Bronchial epithelial cell (primary cell): ENCODE measurements around the gene AADACL4. TPM values are rescaled to one million over a fixed set of nuclear protein-coding genes. Genes with fewer than 3 reads are reported as not detected.

Source experiments
- DNase-seq: peaks from one replicate; pipeline ENCODE4 v3.0.0-alpha.2; 2010; ENCODE audit warnings: low read depth
- FAIRE-seq: peaks from 2 replicates; lab custom pipeline; 2011; peaks lifted over from hg19 to GRCh38; lab: Jason Lieb, UNC
- H3K27me3 ChIP-seq: 2 replicates; pipeline ENCODE4 v1.5.1; 2011; ENCODE audit warnings: low read length; ENCODE audit not compliant: control insufficient read depth, insufficient read depth
- H3K36me3 ChIP-seq: 2 replicates; pipeline ENCODE4 v1.5.1; 2011; ENCODE audit warnings: low read length; ENCODE audit not compliant: control insufficient read depth, insufficient read depth
- H3K4me3 ChIP-seq: 2 replicates; pipeline ENCODE4 v1.5.1; 2011; ENCODE audit warnings: mild to moderate bottlenecking, low read depth, low read length, control low read depth
- total RNA-seq: library from RNA; depleted of rRNA; stranded (reverse); fragments of >200 nt; gene quantifications from 2 replicates; pipeline ENCODE4 v1.2.1, GENCODE V29; 2014
- TF ChIP-seq, protein P1 (sequence below): IDR thresholded peaks from 2 replicates; pipeline ENCODE4 v1.5.1; 2011; ENCODE audit warnings: mild to moderate bottlenecking, moderate library complexity, low read length, control low read depth, inconsistent platforms; ENCODE audit not compliant: insufficient read depth, severe bottlenecking

The AADACL4 gene
- total RNA-seq, 1 donor from 2014 or later, result not detected

- FAIRE-seq, result no peak
- DNase-seq, result no peak
- H3K36me3 ChIP-seq, result no peaks in the 10 kb centered on the region
- peaks cover 1% of the 10 kb centered on the region for H3K27me3 ChIP-seq
- TF ChIP-seq, protein P1, sequence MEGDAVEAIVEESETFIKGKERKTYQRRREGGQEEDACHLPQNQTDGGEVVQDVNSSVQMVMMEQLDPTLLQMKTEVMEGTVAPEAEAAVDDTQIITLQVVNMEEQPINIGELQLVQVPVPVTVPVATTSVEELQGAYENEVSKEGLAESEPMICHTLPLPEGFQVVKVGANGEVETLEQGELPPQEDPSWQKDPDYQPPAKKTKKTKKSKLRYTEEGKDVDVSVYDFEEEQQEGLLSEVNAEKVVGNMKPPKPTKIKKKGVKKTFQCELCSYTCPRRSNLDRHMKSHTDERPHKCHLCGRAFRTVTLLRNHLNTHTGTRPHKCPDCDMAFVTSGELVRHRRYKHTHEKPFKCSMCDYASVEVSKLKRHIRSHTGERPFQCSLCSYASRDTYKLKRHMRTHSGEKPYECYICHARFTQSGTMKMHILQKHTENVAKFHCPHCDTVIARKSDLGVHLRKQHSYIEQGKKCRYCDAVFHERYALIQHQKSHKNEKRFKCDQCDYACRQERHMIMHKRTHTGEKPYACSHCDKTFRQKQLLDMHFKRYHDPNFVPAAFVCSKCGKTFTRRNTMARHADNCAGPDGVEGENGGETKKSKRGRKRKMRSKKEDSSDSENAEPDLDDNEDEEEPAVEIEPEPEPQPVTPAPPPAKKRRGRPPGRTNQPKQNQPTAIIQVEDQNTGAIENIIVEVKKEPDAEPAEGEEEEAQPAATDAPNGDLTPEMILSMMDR, result no peak
- no peak overlapping the region for H3K4me3 ChIP-seq
Measured at GRCh38 chr1:12648741-12649140, 4.9 kb downstream of the AADACL4 start.

DNA sequence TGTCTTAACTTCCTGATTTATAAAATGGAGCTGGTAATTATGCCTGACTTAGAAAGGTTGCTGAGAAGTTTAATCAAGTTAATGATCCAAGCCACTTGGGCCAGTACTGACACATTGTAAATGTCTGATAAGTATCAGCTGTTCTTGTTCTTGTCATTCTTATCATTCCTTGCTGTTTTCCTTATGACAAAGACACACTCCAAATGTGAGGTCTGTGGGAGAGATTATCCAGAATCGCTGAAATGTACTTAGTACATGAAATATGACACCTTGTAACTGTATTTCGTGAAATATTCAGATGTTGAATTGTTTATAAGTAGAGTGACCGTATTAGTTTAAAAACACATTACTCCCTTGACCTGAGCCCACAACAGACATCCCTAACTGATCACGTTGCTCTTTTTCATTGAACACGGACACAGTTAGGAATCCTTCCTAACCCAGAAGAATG lies 6.1 kb downstream of the AADACL4 start:
- Histone ChIP-seq H3K27me3 (no peaks in the 10 kb centered on the region), H3K36me3 (no peaks in the 10 kb centered on the region), H3K4me3 (no peak overlapping the region)
- FAIRE-seq (peak; percentile 32), DNase-seq (no peak)
- TF ChIP-seq, protein P1, result no peak

GRCh38 chr1:12654004-12654567 lies 10.2 kb downstream of the AADACL4 start:
- FAIRE-seq (no peak), DNase-seq (peak; percentile 8)
- H3K27me3 ChIP-seq, result no peaks in the 10 kb centered on the region
- no peak overlapping the region for H3K4me3 ChIP-seq
- H3K36me3 ChIP-seq, result no peaks in the 10 kb centered on the region
- TF ChIP-seq, protein P1, result no peak

DNA sequence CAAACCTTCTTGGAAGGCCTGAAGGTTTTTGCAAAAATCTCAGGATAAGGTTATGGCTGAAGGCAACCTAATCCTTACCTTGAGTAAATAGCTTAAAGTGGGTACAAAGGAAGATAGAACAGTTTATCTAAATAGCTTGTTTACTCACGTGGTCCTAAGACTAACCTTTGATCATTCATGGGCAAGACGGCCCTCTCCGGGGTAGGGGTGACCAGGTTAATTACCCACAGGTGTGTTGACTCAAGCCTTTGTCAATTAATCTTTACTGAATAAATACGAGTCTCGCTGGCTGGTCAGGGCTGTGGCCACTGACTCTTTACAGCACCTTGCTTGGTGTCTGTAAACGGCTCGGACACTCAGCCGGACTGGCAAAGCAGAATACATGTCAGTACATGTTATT lies 10.8 kb downstream of the AADACL4 start:
- Histone ChIP-seq H3K36me3 (no peaks in the 10 kb centered on the region), H3K27me3 (no peaks in the 10 kb centered on the region), H3K4me3 (no peak overlapping the region)
- TF ChIP-seq, protein P1, result no peak
- DNase-seq, result no peak
- FAIRE-seq, result no peak

DNA sequence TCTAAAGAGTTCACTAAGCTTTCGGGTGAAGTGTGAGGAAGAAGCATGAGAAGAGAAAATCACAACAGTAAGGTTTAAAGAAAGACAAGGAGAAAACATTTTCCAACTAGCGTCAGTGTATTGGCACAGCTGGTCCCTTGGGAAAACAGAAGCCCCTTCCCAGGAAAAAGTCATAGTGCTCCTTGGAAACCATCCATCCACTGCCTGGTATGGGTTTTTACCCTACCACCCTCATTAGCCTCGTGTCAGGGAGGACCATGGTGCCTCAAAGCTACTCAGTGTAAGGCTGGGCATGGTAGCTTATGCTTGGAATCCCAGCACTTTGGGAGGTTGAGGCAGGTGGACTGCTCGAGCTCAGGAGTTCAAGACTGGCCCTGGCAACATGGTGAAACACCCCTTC lies 12.7 kb downstream of the AADACL4 start:
- no peak for DNase-seq
- H3K27me3 ChIP-seq, result no peaks in the 10 kb centered on the region
- TF ChIP-seq, protein P1, result no peak
- FAIRE-seq, result peak; percentile 52
- no peak overlapping the region for H3K4me3 ChIP-seq
- H3K36me3 ChIP-seq, result no peaks in the 10 kb centered on the region
